Measurements from ENCODE around the gene SDCBP2. TPM values are rescaled to one million over a fixed set of nuclear protein-coding genes. Genes with fewer than 3 reads are reported as not detected.

Gene SDCBP2
- total RNA-seq, 2 experiments from 2014 or later, result 4.4 to 5.9 TPM

GRCh38 chr20:1306316-1307135 lies 22.4 kb downstream of the SDCBP2 start:
- intact Hi-C loops (cut with micrococcal nuclease), result loop anchor here (10.0 kb wide), 1 partner anchor 92 kb away; no protein-coding TSS in a partner anchor
- H3K27me3 Mint-ChIP-seq, result no peaks in the 10 kb centered on the region
- peaks cover 3% of the 10 kb centered on the region for H3K36me3 Mint-ChIP-seq
- H3K4me1 Mint-ChIP-seq (ENCODE audit: low read depth), result no peaks in the 10 kb centered on the region
- CTCF ChIA-PET, result interaction anchor here (0.8 to 1.2 kb wide), 2 partner anchors 116 to 162 kb away, joined by 3 read pairs; no protein-coding TSS in a partner anchor
- POLR2A ChIA-PET, result no interaction called here
- H3K27ac Mint-ChIP-seq, result no peak overlapping the region
- no peak for DNase-seq
- no peaks in the 10 kb centered on the region for H3K9me3 Mint-ChIP-seq
- H3K4me3 Mint-ChIP-seq, result no peak overlapping the region

- peaks cover 3% of the 10 kb centered on the region for H3K36me3 Mint-ChIP-seq
- no peaks in the 10 kb centered on the region for H3K27me3 Mint-ChIP-seq
- peaks cover 7% of the 10 kb centered on the region for H3K4me1 Mint-ChIP-seq (ENCODE audit: low read depth)
- H3K9me3 Mint-ChIP-seq, result no peaks in the 10 kb centered on the region
- intact Hi-C loops (cut with micrococcal nuclease), result loop anchor here (10.0 kb wide), 1 partner anchor 91 kb away; no protein-coding TSS in a partner anchor
- CTCF ChIA-PET, result interaction anchor here (1.2 to 1.3 kb wide), 2 partner anchors 163 to 198 kb away, joined by 3 read pairs; no protein-coding TSS in a partner anchor
- POLR2A ChIA-PET, result no interaction called here
- no peak overlapping the region for H3K27ac Mint-ChIP-seq
- H3K4me3 Mint-ChIP-seq, result no peak overlapping the region
- DNase-seq, result no peak
These were observed 23.2 kb downstream of the SDCBP2 start for GRCh38 chr20:1305712-1306111.

- CTCF ChIA-PET, result interaction anchor here (1.2 to 1.4 kb wide), 3 partner anchors 8 to 199 kb away, joined by 3 read pairs; no protein-coding TSS in a partner anchor
- no peaks in the 10 kb centered on the region for H3K9me3 Mint-ChIP-seq
- peaks cover 12% of the 10 kb centered on the region for H3K4me1 Mint-ChIP-seq (ENCODE audit: low read depth)
- no peak for DNase-seq
- H3K27ac Mint-ChIP-seq, result no peak overlapping the region
- intact Hi-C loops (cut with micrococcal nuclease), result loop anchor here (10.0 kb wide), 1 partner anchor 90 kb away; no protein-coding TSS in a partner anchor
- POLR2A ChIA-PET, result no interaction called here
- H3K27me3 Mint-ChIP-seq, result no peaks in the 10 kb centered on the region
- H3K36me3 Mint-ChIP-seq, result peaks cover 3% of the 10 kb centered on the region
- H3K4me3 Mint-ChIP-seq, result no peak overlapping the region
These were observed 24.0 kb downstream of the SDCBP2 start for GRCh38 chr20:1304710-1305515.

- ChIA-PET POLR2A (interaction anchor here (0.6 kb wide), 1 partner anchor 449 kb away, joined by 3 read pairs; no protein-coding TSS in a partner anchor), CTCF (interaction anchor here (0.7 kb wide), 1 partner anchor 10 kb away, joined by 3 read pairs; no protein-coding TSS in a partner anchor)
- H3K36me3 Mint-ChIP-seq, result peaks cover 3% of the 10 kb centered on the region
- H3K27ac Mint-ChIP-seq, result no peak overlapping the region
- peaks cover 16% of the 10 kb centered on the region for H3K4me1 Mint-ChIP-seq (ENCODE audit: low read depth)
- no peak overlapping the region for H3K4me3 Mint-ChIP-seq
- peak; percentile 30 for DNase-seq
- intact Hi-C loops (cut with micrococcal nuclease), result loop anchor here (10.0 kb wide), 1 partner anchor 88 kb away; no protein-coding TSS in a partner anchor
- no peaks in the 10 kb centered on the region for H3K9me3 Mint-ChIP-seq
- H3K27me3 Mint-ChIP-seq, result no peaks in the 10 kb centered on the region
These were observed 26.0 kb downstream of the SDCBP2 start for GRCh38 chr20:1302685-1303541.

GRCh38 chr20:1301031-1301529 lies 27.9 kb downstream of the SDCBP2 start:
- POLR2A ChIA-PET, result interaction anchor here (0.6 kb wide), 1 partner anchor 9 kb away, joined by 3 read pairs; no protein-coding TSS in a partner anchor
- H3K36me3 Mint-ChIP-seq, result peaks cover 3% of the 10 kb centered on the region
- peaks cover 16% of the 10 kb centered on the region for H3K4me1 Mint-ChIP-seq (ENCODE audit: low read depth)
- DNase-seq, result peak; percentile 77
- intact Hi-C loops (cut with micrococcal nuclease), result loop anchor here (2.0 to 10.0 kb wide), 2 partner anchors 34 to 86 kb away; partner anchors contain the start of gene SNPH
- H3K9me3 Mint-ChIP-seq, result no peaks in the 10 kb centered on the region
- CTCF ChIA-PET, result interaction anchor here (0.7 to 2.0 kb wide), 9 partner anchors 11 to 203 kb away, joined by 3 to 8 read pairs (median 5); partner anchors contain the start of gene NSFL1C
- no peaks in the 10 kb centered on the region for H3K27me3 Mint-ChIP-seq
- H3K27ac Mint-ChIP-seq, result peak overlapping the region; percentile 73
- peak overlapping the region; percentile 14 for H3K4me3 Mint-ChIP-seq

GRCh38 chr20:1300083-1300840 lies 28.7 kb downstream of the SDCBP2 start:
- DNase-seq, result no peak
- ChIA-PET CTCF (interaction anchor here (0.7 to 2.0 kb wide), 8 partner anchors 12 to 204 kb away, joined by 3 to 8 read pairs (median 6); partner anchors contain the start of gene NSFL1C), POLR2A (interaction anchor here (0.6 kb wide), 1 partner anchor 9 kb away, joined by 3 read pairs; no protein-coding TSS in a partner anchor)
- peak overlapping the region; percentile 73 for H3K27ac Mint-ChIP-seq
- peaks cover 3% of the 10 kb centered on the region for H3K36me3 Mint-ChIP-seq
- no peaks in the 10 kb centered on the region for H3K9me3 Mint-ChIP-seq
- H3K4me1 Mint-ChIP-seq (ENCODE audit: low read depth), result peaks cover 16% of the 10 kb centered on the region
- H3K27me3 Mint-ChIP-seq, result no peaks in the 10 kb centered on the region
- intact Hi-C loops (cut with micrococcal nuclease), result loop anchor here (2.0 to 10.0 kb wide), 2 partner anchors 33 to 85 kb away; partner anchors contain the start of gene SNPH
- H3K4me3 Mint-ChIP-seq, result no peak overlapping the region

- Mint-ChIP-seq H3K36me3 (peaks cover under 1% of the 10 kb centered on the region), H3K4me1 (ENCODE audit: low read depth) (peaks cover 16% of the 10 kb centered on the region), H3K27ac (no peak overlapping the region), H3K27me3 (no peaks in the 10 kb centered on the region), H3K4me3 (no peak overlapping the region), H3K9me3 (no peaks in the 10 kb centered on the region)
- ChIA-PET POLR2A (no interaction called here), CTCF (interaction anchor here (1.0 to 1.9 kb wide), 3 partner anchors 13 to 139 kb away, joined by 3 to 6 read pairs (median 4); no protein-coding TSS in a partner anchor)
- DNase-seq, result peak; percentile 58
- intact Hi-C loops (cut with micrococcal nuclease), result no loop called here
These were observed 29.4 kb downstream of the SDCBP2 start for GRCh38 chr20:1299522-1299921.

- DNase-seq, result no peak
- Mint-ChIP-seq H3K4me1 (ENCODE audit: low read depth) (peaks cover 16% of the 10 kb centered on the region), H3K27me3 (no peaks in the 10 kb centered on the region), H3K4me3 (no peak overlapping the region), H3K27ac (no peak overlapping the region), H3K36me3 (no peaks in the 10 kb centered on the region), H3K9me3 (no peaks in the 10 kb centered on the region)
- intact Hi-C loops (cut with micrococcal nuclease), result no loop called here
- POLR2A ChIA-PET, result no interaction called here
- CTCF ChIA-PET, result interaction anchor here (1.0 to 1.7 kb wide), 3 partner anchors 14 to 44 kb away, joined by 3 to 4 read pairs (median 3); no protein-coding TSS in a partner anchor
These were observed 29.9 kb downstream of the SDCBP2 start for GRCh38 chr20:1298888-1299511.

GRCh38 chr20:1298166-1298565 lies 30.8 kb downstream of the SDCBP2 start:
- Mint-ChIP-seq H3K9me3 (no peaks in the 10 kb centered on the region), H3K36me3 (no peaks in the 10 kb centered on the region), H3K27me3 (no peaks in the 10 kb centered on the region), H3K4me3 (no peak overlapping the region), H3K4me1 (ENCODE audit: low read depth) (peaks cover 16% of the 10 kb centered on the region), H3K27ac (no peak overlapping the region)
- ChIA-PET POLR2A (no interaction called here), CTCF (interaction anchor here (1.0 to 1.7 kb wide), 2 partner anchors 15 kb away, joined by 3 to 4 read pairs; no protein-coding TSS in a partner anchor)
- no peak for DNase-seq
- intact Hi-C loops (cut with micrococcal nuclease), result no loop called here

- Mint-ChIP-seq H3K36me3 (no peaks in the 10 kb centered on the region), H3K9me3 (no peaks in the 10 kb centered on the region), H3K27ac (no peak overlapping the region), H3K4me1 (ENCODE audit: low read depth) (peaks cover 16% of the 10 kb centered on the region), H3K27me3 (no peaks in the 10 kb centered on the region), H3K4me3 (no peak overlapping the region)
- ChIA-PET CTCF (no interaction called here), POLR2A (no interaction called here)
- intact Hi-C loops (cut with micrococcal nuclease), result no loop called here
- DNase-seq, result no peak
These were observed 31.5 kb downstream of the SDCBP2 start for GRCh38 chr20:1297486-1297885.
